OCI-LY7 (cell line): ENCODE measurements around the gene ALK.

ENCODE experiments used
- CTCF ChIP-seq: fragments of 200-600 bp; sonication (generic); conservative IDR thresholded peaks from 2 replicates; pipeline ENCODE4 v1.5.1; 2014; ENCODE audit warnings: mild to moderate bottlenecking, antibody characterized with exemption, low read length, moderate library complexity, mixed read lengths
- EZH2phosphoT487 ChIP-seq: fragments of 200-600 bp; sonication (generic); IDR thresholded peaks from 2 replicates; pipeline ENCODE4 v1.6.1; 2018; ENCODE audit warnings: low read depth, borderline replicate concordance, mild to moderate bottlenecking, mixed run types, antibody characterized with exemption, low read length, moderate library complexity, mixed read lengths

- no peak for TF ChIP-seq CTCF
- no peak for TF ChIP-seq EZH2phosphoT487
Observed at GRCh38 chr2:29787473-29788465, 133.6 kb downstream of the ALK start.
